IMR-90 (cell line): Measurements from ENCODE around the gene VSNL1. TPM values are rescaled to one million over a fixed set of nuclear protein-coding genes. Genes with fewer than 3 reads are reported as not detected.

Experiments
- ATAC-seq: fragments of 200-7000 bp; cut with Tn5 transposase; 2 replicates; pipeline ENCODE4 v1.9.1; 2020; ENCODE audit warnings: low read depth, mild to moderate bottlenecking, moderate library complexity
- BruUV-seq: library from RNA; stranded (reverse); fragments of 400-500 nt; replicated peaks from 2 replicates; lab custom pipeline; 2021; lab: Mats Ljungman, UMichigan
- CTCF ChIA-PET: fragments of 300-600 bp; formaldehyde crosslinking; extraction: SDS; loops from one replicate; lab custom pipeline; 2021; ENCODE audit warnings: antibody characterized with exemption; lab: Yijun Ruan, JAX
- POLR2A ChIA-PET: fragments of 300-600 bp; sonication (Branson Sonifier 250); formaldehyde crosslinking; loops from one replicate; lab custom pipeline; 2022; ENCODE audit warnings: antibody characterized with exemption; ENCODE audit not compliant: unreplicated experiment; lab: Charles Lee
- DNase-seq: peaks from one replicate; pipeline ENCODE4 v3.0.0; 2013
- H2AFZ ChIP-seq: replicated peaks from 2 replicates; pipeline ENCODE3; 2013; ENCODE audit warnings: low read length, mild to moderate bottlenecking; ENCODE audit not compliant: poor library complexity
- H2AK5ac ChIP-seq: 2 replicates; pipeline ENCODE4 v1.6.1; 2013; ENCODE audit warnings: low read depth, low read length, inconsistent platforms
- H2AK9ac ChIP-seq: replicated peaks from 2 replicates; pipeline ENCODE3; 2013; ENCODE audit warnings: mild to moderate bottlenecking, low read depth, low read length, moderate library complexity; ENCODE audit not compliant: poor library complexity
- H2BK120ac ChIP-seq: 2 replicates; pipeline ENCODE4 v1.6.1; 2013; ENCODE audit warnings: low read depth, low read length, inconsistent platforms
- H2BK15ac ChIP-seq: 3 replicates; pipeline ENCODE4 v1.6.1; 2013; ENCODE audit warnings: low read depth, low read length, inconsistent platforms
- H2BK20ac ChIP-seq: 2 replicates; pipeline ENCODE4 v1.6.1; 2013; ENCODE audit warnings: low read depth, mild to moderate bottlenecking, inconsistent platforms, low read length, moderate library complexity
- H2BK5ac ChIP-seq: 2 replicates; pipeline ENCODE4 v1.6.1; 2013; ENCODE audit warnings: mild to moderate bottlenecking, low read depth, low read length, inconsistent platforms; ENCODE audit not compliant: poor library complexity, severe bottlenecking
- H3K14ac ChIP-seq: replicated peaks from 2 replicates; pipeline ENCODE4 v1.6.1; 2013; ENCODE audit warnings: low read depth, low read length, inconsistent platforms
- H3K18ac ChIP-seq: 2 replicates; pipeline ENCODE4 v1.6.1; 2013; ENCODE audit warnings: low read depth, low read length, control low read depth
- H3K23ac ChIP-seq: 2 replicates; pipeline ENCODE4 v1.6.1; 2013; ENCODE audit warnings: low read depth, low read length, inconsistent platforms
- H3K27ac ChIP-seq: 2 replicates; pipeline ENCODE4 v1.5.1; 2013; ENCODE audit warnings: mild to moderate bottlenecking, control low read depth, low read length; ENCODE audit not compliant: insufficient read depth
- H3K27me3 ChIP-seq: 2 replicates; pipeline ENCODE4 v1.6.1; 2013; ENCODE audit warnings: low read length; ENCODE audit not compliant: control insufficient read depth, insufficient read depth
- H3K36me3 ChIP-seq: 2 replicates; pipeline ENCODE4 v1.6.1; 2013; ENCODE audit warnings: low read length, mixed read lengths; ENCODE audit not compliant: control insufficient read depth, insufficient read depth
- H3K4ac ChIP-seq: 2 replicates; pipeline ENCODE4 v1.6.1; 2013; ENCODE audit warnings: low read depth, low read length, inconsistent platforms
- H3K4me1 ChIP-seq: 2 replicates; pipeline ENCODE4 v1.6.1; 2013; ENCODE audit warnings: low read length, mixed read lengths; ENCODE audit not compliant: control insufficient read depth, insufficient read depth
- H3K4me2 ChIP-seq: 2 replicates; pipeline ENCODE4 v1.6.1; 2013; ENCODE audit warnings: low read depth, mild to moderate bottlenecking, control low read depth, low read length, moderate library complexity
- H3K4me3 ChIP-seq: 2 replicates; pipeline ENCODE4 v1.5.1; 2013; ENCODE audit warnings: low read depth, mild to moderate bottlenecking, control low read depth, low read length, moderate library complexity; ENCODE audit not compliant: insufficient read depth
- H3K56ac ChIP-seq: 2 replicates; pipeline ENCODE4 v1.6.1; 2013; ENCODE audit warnings: low read length, inconsistent platforms; ENCODE audit not compliant: insufficient read depth; ENCODE audit errors: extremely low read depth
- H3K79me1 ChIP-seq, 2 experiments: 2 replicates each; pipeline ENCODE4 v1.6.1; 2013; ENCODE audit warnings: low read length in 2 of 2, inconsistent platforms in 1 of 2, low read depth in 1 of 2
- H3K9ac ChIP-seq: 2 replicates; pipeline ENCODE4 v1.6.1; 2013; ENCODE audit warnings: low read depth, low read length, control low read depth
- H3K9me1 ChIP-seq: 2 replicates; pipeline ENCODE4 v1.6.1; 2013; ENCODE audit warnings: low read length, inconsistent platforms; ENCODE audit not compliant: insufficient read depth
- H3K9me3 ChIP-seq: 2 replicates; pipeline ENCODE4 v1.6.1; 2013; ENCODE audit warnings: low read length; ENCODE audit not compliant: control insufficient read depth, insufficient read depth
- H4K20me1 ChIP-seq: 2 replicates; pipeline ENCODE4 v1.6.1; 2013; ENCODE audit warnings: low read length, inconsistent platforms; ENCODE audit not compliant: insufficient read depth
- H4K5ac ChIP-seq: 2 replicates; pipeline ENCODE4 v1.6.1; 2013; ENCODE audit warnings: mild to moderate bottlenecking, low read depth, low read length, control low read depth
- H4K8ac ChIP-seq, 2 experiments: 2 replicates each; pipeline ENCODE4 v1.6.1; 2013; ENCODE audit warnings: low read depth in 2 of 2, low read length in 2 of 2, control low read depth in 1 of 2, inconsistent platforms in 1 of 2
- H4K91ac ChIP-seq: 2 replicates; pipeline ENCODE4 v1.6.1; 2013; ENCODE audit warnings: low read depth, low read length, inconsistent platforms; ENCODE audit not compliant: insufficient read depth
- BHLHE40 ChIP-seq: fragments of 150-350 bp; IDR thresholded peaks from 2 replicates; pipeline ENCODE4 v1.6.1; 2016; ENCODE audit warnings: mild to moderate bottlenecking, low read depth, low read length
- CEBPB ChIP-seq: IDR thresholded peaks from 2 replicates; pipeline ENCODE4 v1.6.1; 2012; ENCODE audit warnings: low read depth, low read length, improper control_type of control experiment
- MAZ ChIP-seq: IDR thresholded peaks from 2 replicates; pipeline ENCODE4 v1.6.1; 2012; ENCODE audit warnings: low read depth, mild to moderate bottlenecking, low read length, improper control_type of control experiment, moderate library complexity, borderline replicate concordance
- MXI1 ChIP-seq: IDR thresholded peaks from 2 replicates; pipeline ENCODE4 v1.6.1; 2012; ENCODE audit warnings: low read depth, mild to moderate bottlenecking, low read length, moderate library complexity, borderline replicate concordance
- POLR2A ChIP-seq: IDR thresholded peaks from 2 replicates; pipeline ENCODE4 v1.6.1; 2012; ENCODE audit warnings: mild to moderate bottlenecking, low read depth, low read length
- RAD21 ChIP-seq: IDR thresholded peaks from 2 replicates; pipeline ENCODE4 v1.6.1; 2012; ENCODE audit warnings: low read length, improper control_type of control experiment
- SMC3 ChIP-seq: fragments of 150-350 bp; IDR thresholded peaks from 2 replicates; pipeline ENCODE4 v1.6.1; 2016; ENCODE audit warnings: low read depth, mild to moderate bottlenecking, antibody characterized with exemption, low read length, moderate library complexity
- WGBS, 2 experiments: methylation state at CpG; one replicate each; pipeline versions ENCODE4 v1.1.5 to v1.1.7; 2013; ENCODE audit warnings: missing lambda C conversion rate in 2 of 2; ENCODE audit not compliant: insufficient read length in 1 of 2; ENCODE audit errors: extremely low coverage in 2 of 2; 5-methylcytosine and 5-hydroxymethylcytosine counted together
- dilution Hi-C: fragments of 300-500 bp; cut with HindIII; formaldehyde crosslinking; loops from one replicate; pipeline ENCODE4 v1.14.3; 2018; ENCODE audit warnings: low sequenced_read_pairs; ENCODE audit not compliant: unreplicated experiment
- in situ Hi-C: fragments of 300-500 bp; cut with MboI; formaldehyde crosslinking; loops from 3 replicates; pipeline ENCODE4 v1.14.3; 2019; ENCODE audit warnings: low sequenced_read_pairs, inconsistent platforms, mixed read lengths
- intact Hi-C: fragments of 100-400 bp; cut with micrococcal nuclease; formaldehyde crosslinking; loops from 2 replicates; pipeline ENCODE4 v1.10.0; 2022
- polyA plus RNA-seq, 3 experiments: library from polyadenylated mRNA; depleted of rRNA; stranded (reverse); fragments of >200 nt; gene quantifications; 2 replicates each; pipeline ENCODE4 v1.2.3, GENCODE V29; 2012; ENCODE audit warnings: low replicate concordance in 1 of 3
- total RNA-seq: library from RNA; depleted of rRNA; stranded (reverse); fragments of >200 nt; gene quantifications from 2 replicates; pipeline ENCODE4 v1.2.3, GENCODE V29; 2012
- TF ChIP-seq, protein P1 (sequence below): fragments of 150-350 bp; IDR thresholded peaks from 2 replicates; pipeline ENCODE4 v1.6.1; 2017; ENCODE audit warnings: mild to moderate bottlenecking, antibody characterized with exemption, low read length, low read depth
- TF ChIP-seq, protein P2 (sequence below): fragments of 150-350 bp; IDR thresholded peaks from 2 replicates; pipeline ENCODE4 v1.6.1; 2016; ENCODE audit warnings: low read depth, mild to moderate bottlenecking, low read length, moderate library complexity, borderline replicate concordance

Gene VSNL1
- total and polyA plus RNA-seq, 2 of the 4 experiments (the other 2 are of a cell fraction) = 0.32 to 0.36 TPM

DNA sequence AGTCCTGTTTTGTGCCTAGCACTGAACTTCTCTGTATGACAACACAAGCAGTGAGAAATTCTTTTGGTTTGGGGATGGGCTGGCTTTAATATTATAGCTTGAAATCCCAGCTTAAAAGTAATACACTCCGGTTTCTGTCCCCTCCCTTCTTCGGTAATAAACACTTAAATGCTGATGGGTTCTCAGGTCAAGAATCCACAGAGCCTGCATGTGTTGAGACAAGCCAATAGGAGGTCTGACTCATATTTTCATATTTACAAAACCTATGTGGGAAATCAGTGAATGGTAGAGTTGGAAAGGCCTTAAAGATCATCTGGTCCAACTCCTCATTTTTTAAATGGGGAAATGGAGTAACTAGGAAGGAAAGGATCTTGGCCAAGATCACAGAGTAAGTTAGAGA is 47.5 kb downstream of the VSNL1 start:
- H4K20me1 ChIP-seq = no peaks in the 10 kb centered on the region
- WGBS, 2 experiments = no CpG with 5 or more reads among the region's 2 CpGs
- intact Hi-C loops = no loop called here
- BruUV-seq = no TSS peak
- no peak overlapping the region for H3K23ac ChIP-seq
- H2BK15ac ChIP-seq = no peak overlapping the region
- CTCF ChIA-PET = interaction anchor here (1.8 kb wide), 1 partner anchor 12 kb away, joined by 3 read pairs; no protein-coding TSS in a partner anchor
- H2BK120ac ChIP-seq = no peak overlapping the region
- no peak overlapping the region for H3K4me2 ChIP-seq
- no peak overlapping the region for H2AK5ac ChIP-seq
- peaks cover 2% of the 10 kb centered on the region; the same call in 1 of the 2 replicates for H3K27me3 ChIP-seq
- H2AFZ ChIP-seq = no peak overlapping the region
- dilution Hi-C loops = no loop called here
- H4K8ac ChIP-seq = no peak overlapping the region
- H4K5ac ChIP-seq = no peak overlapping the region
- H3K56ac ChIP-seq = no peak overlapping the region
- no peak overlapping the region for H3K27ac ChIP-seq
- H2BK5ac ChIP-seq = no peak overlapping the region
- H3K79me1 ChIP-seq = no peaks in the 10 kb centered on the region
- POLR2A ChIA-PET = no interaction called here
- H3K4me1 ChIP-seq = no peaks in the 10 kb centered on the region
- no peaks in the 10 kb centered on the region for H3K9me3 ChIP-seq
- no peak overlapping the region for H3K18ac ChIP-seq
- no peak for ATAC-seq
- H3K4me3 ChIP-seq = no peak overlapping the region
- no peak overlapping the region for H2BK20ac ChIP-seq
- TF ChIP-seq MAZ (no peak), CEBPB (no peak), SMC3 (no peak), MXI1 (no peak), BHLHE40 (no peak), RAD21 (no peak), POLR2A (no peak)
- TF ChIP-seq, protein P1, sequence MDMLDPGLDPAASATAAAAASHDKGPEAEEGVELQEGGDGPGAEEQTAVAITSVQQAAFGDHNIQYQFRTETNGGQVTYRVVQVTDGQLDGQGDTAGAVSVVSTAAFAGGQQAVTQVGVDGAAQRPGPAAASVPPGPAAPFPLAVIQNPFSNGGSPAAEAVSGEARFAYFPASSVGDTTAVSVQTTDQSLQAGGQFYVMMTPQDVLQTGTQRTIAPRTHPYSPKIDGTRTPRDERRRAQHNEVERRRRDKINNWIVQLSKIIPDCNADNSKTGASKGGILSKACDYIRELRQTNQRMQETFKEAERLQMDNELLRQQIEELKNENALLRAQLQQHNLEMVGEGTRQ = no peak
- TF ChIP-seq, protein P2, sequence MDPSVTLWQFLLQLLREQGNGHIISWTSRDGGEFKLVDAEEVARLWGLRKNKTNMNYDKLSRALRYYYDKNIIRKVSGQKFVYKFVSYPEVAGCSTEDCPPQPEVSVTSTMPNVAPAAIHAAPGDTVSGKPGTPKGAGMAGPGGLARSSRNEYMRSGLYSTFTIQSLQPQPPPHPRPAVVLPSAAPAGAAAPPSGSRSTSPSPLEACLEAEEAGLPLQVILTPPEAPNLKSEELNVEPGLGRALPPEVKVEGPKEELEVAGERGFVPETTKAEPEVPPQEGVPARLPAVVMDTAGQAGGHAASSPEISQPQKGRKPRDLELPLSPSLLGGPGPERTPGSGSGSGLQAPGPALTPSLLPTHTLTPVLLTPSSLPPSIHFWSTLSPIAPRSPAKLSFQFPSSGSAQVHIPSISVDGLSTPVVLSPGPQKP = no peak
- H4K91ac ChIP-seq = no peak overlapping the region
- H3K9me1 ChIP-seq = no peaks in the 10 kb centered on the region
- no peaks in the 10 kb centered on the region for H3K36me3 ChIP-seq
- DNase-seq = no peak
- no peak overlapping the region for H3K4ac ChIP-seq
- H3K14ac ChIP-seq = no peak overlapping the region
- in situ Hi-C loops = no loop called here
- no peak overlapping the region for H2AK9ac ChIP-seq
- H3K9ac ChIP-seq = no peak overlapping the region
